Skeletal muscle tissue (tissue), 4 donors: Measurements from ENCODE around the gene SPEG. TPM values are rescaled to one million over a fixed set of nuclear protein-coding genes. Genes with fewer than 3 reads are reported as not detected.

Experiments used
- H3K27ac ChIP-seq: one replicate; pipeline ENCODE4 v1.7.0; 2013; ENCODE audit warnings: mild to moderate bottlenecking, low read depth, low read length, inconsistent platforms
- H3K27me3 ChIP-seq, 3 donors: one replicate each; pipeline ENCODE4 v1.7.0; 2013; ENCODE audit warnings: low read length in 3 of 3; ENCODE audit not compliant: control insufficient read depth in 3 of 3, insufficient read depth in 3 of 3
- H3K36me3 ChIP-seq, 3 donors: one replicate each; pipeline ENCODE4 v1.7.0; 2013; ENCODE audit warnings: low read length in 3 of 3; ENCODE audit not compliant: control insufficient read depth in 3 of 3, insufficient read depth in 3 of 3
- H3K4me1 ChIP-seq, 3 donors: one replicate each; pipeline ENCODE4 v1.7.0; 2013; ENCODE audit warnings: low read length in 3 of 3, mild to moderate bottlenecking in 3 of 3; ENCODE audit not compliant: control insufficient read depth in 3 of 3, insufficient read depth in 3 of 3
- H3K4me3 ChIP-seq, 3 donors: one replicate each; pipeline ENCODE4 v1.7.0; 2013; ENCODE audit warnings: low read length in 3 of 3
- H3K9ac ChIP-seq, 3 donors: one replicate each; pipeline ENCODE4 v1.7.0; 2013; ENCODE audit warnings: low read length in 3 of 3, mild to moderate bottlenecking in 3 of 3, moderate library complexity in 2 of 3, low read depth in 1 of 3
- H3K9me3 ChIP-seq, 3 donors: one replicate each; pipeline ENCODE4 v1.7.0; 2013; ENCODE audit warnings: low read length in 3 of 3; ENCODE audit not compliant: control insufficient read depth in 3 of 3
- total RNA-seq: library from RNA; depleted of rRNA; stranded (reverse); fragments of >200 nt; gene quantifications from one replicate; pipeline ENCODE4 v1.2.3, GENCODE V29; 2014
- donor health status: Osteomylitis.

Gene SPEG
- total RNA-seq, 1 donor from 2014 or later, result 95.5 TPM

GRCh38 chr2:219440388-219441256 lies 6.0 kb downstream of the SPEG start:
- Histone ChIP-seq H3K36me3 (peaks cover 16 to 23% (median 21%) of the 10 kb centered on the region in 3 donors), H3K27me3 (peaks cover 0 to 12% (median 10%) of the 10 kb centered on the region in 3 donors), H3K9ac (peak overlapping the region; percentile 63 to 82 (median 77)), H3K4me3 (peak overlapping the region; percentile 65 to 72 (median 69)), H3K9me3 (no peaks in the 10 kb centered on the region), H3K27ac (peak overlapping the region; percentile 19), H3K4me1 (peaks cover 79 to 91% (median 82%) of the 10 kb centered on the region in 3 donors)

- peaks cover 0 to 8% (median 7%) of the 10 kb centered on the region in 3 donors for H3K27me3 ChIP-seq
- H3K27ac ChIP-seq, result peak overlapping the region; percentile 19
- peaks cover 76 to 91% (median 77%) of the 10 kb centered on the region in 3 donors for H3K4me1 ChIP-seq
- no peaks in the 10 kb centered on the region for H3K9me3 ChIP-seq
- H3K9ac ChIP-seq, result peak overlapping the region; percentile 63 to 82 (median 77)
- H3K36me3 ChIP-seq, result peaks cover 16 to 23% (median 22%) of the 10 kb centered on the region in 3 donors
- peak overlapping the region; percentile 65 to 72 (median 69) for H3K4me3 ChIP-seq
These were observed 7.0 kb downstream of the SPEG start for GRCh38 chr2:219441451-219442255.

- Histone ChIP-seq H3K9ac (peak overlapping the region; percentile 2 to 64 (median 12)), H3K4me3 (peak overlapping the region in 1 of 3 donors; percentile 17), H3K4me1 (peaks cover 70 to 88% (median 70%) of the 10 kb centered on the region in 3 donors), H3K27ac (no peak overlapping the region), H3K36me3 (peaks cover 16 to 24% (median 23%) of the 10 kb centered on the region in 3 donors), H3K27me3 (peaks cover 0 to 8% (median 7%) of the 10 kb centered on the region in 3 donors), H3K9me3 (no peaks in the 10 kb centered on the region)
These were observed 7.8 kb downstream of the SPEG start for GRCh38 chr2:219442256-219443015.

- Histone ChIP-seq H3K4me1 (peaks cover 62 to 80% (median 63%) of the 10 kb centered on the region in 3 donors), H3K27ac (peak overlapping the region; percentile 51), H3K9me3 (no peaks in the 10 kb centered on the region), H3K9ac (peak overlapping the region; percentile 12 to 50 (median 32)), H3K36me3 (peaks cover 15 to 24% (median 23%) of the 10 kb centered on the region in 3 donors), H3K4me3 (peak overlapping the region in 1 of 3 donors; percentile 17), H3K27me3 (peaks cover 0 to 8% (median 7%) of the 10 kb centered on the region in 3 donors)
These were observed 8.5 kb downstream of the SPEG start for GRCh38 chr2:219443016-219443696.

- Histone ChIP-seq H3K9ac (peak overlapping the region in 2 of 3 donors; percentile 32 to 50), H3K9me3 (no peaks in the 10 kb centered on the region), H3K4me1 (peaks cover 57 to 75% (median 57%) of the 10 kb centered on the region in 3 donors), H3K27ac (peak overlapping the region; percentile 51), H3K4me3 (no peak overlapping the region), H3K27me3 (peaks cover 0 to 8% (median 7%) of the 10 kb centered on the region in 3 donors), H3K36me3 (peaks cover 11 to 26% (median 23%) of the 10 kb centered on the region in 3 donors)
These were observed 9.0 kb downstream of the SPEG start for GRCh38 chr2:219443697-219444023.

- Histone ChIP-seq H3K4me1 (peaks cover 48 to 70% (median 53%) of the 10 kb centered on the region in 3 donors), H3K4me3 (no peak overlapping the region), H3K9ac (peak overlapping the region in 1 of 3 donors; percentile 50), H3K27ac (peak overlapping the region; percentile 51), H3K27me3 (peaks cover 0 to 8% (median 7%) of the 10 kb centered on the region in 3 donors), H3K9me3 (no peaks in the 10 kb centered on the region), H3K36me3 (peaks cover 17 to 34% (median 29%) of the 10 kb centered on the region in 3 donors)
These were observed 10.0 kb downstream of the SPEG start for GRCh38 chr2:219444566-219445091.

GRCh38 chr2:219445220-219445640 lies 10.6 kb downstream of the SPEG start:
- H3K9me3 ChIP-seq, result no peaks in the 10 kb centered on the region
- H3K9ac ChIP-seq, result peak overlapping the region in 1 of 3 donors; percentile 50
- peaks cover 0 to 8% (median 7%) of the 10 kb centered on the region in 3 donors for H3K27me3 ChIP-seq
- peaks cover 19 to 37% (median 35%) of the 10 kb centered on the region in 3 donors for H3K36me3 ChIP-seq
- peaks cover 44 to 70% (median 53%) of the 10 kb centered on the region in 3 donors for H3K4me1 ChIP-seq
- H3K27ac ChIP-seq, result no peak overlapping the region
- H3K4me3 ChIP-seq, result no peak overlapping the region

GRCh38 chr2:219446101-219446504 lies 11.5 kb downstream of the SPEG start:
- H3K36me3 ChIP-seq, result peaks cover 28 to 41% (median 40%) of the 10 kb centered on the region in 3 donors
- peaks cover 0 to 8% (median 7%) of the 10 kb centered on the region in 3 donors for H3K27me3 ChIP-seq
- H3K9ac ChIP-seq, result peak overlapping the region in 2 of 3 donors; percentile 16 to 47
- no peaks in the 10 kb centered on the region for H3K9me3 ChIP-seq
- H3K4me1 ChIP-seq, result peaks cover 46 to 70% (median 55%) of the 10 kb centered on the region in 3 donors
- peak overlapping the region; percentile 30 for H3K27ac ChIP-seq
- H3K4me3 ChIP-seq, result no peak overlapping the region
